NCI-H82 treated with DMSO at 0.1 percent for 48 hours (cell line): ENCODE data around the gene TTLL10.

Source experiments
- DNase-seq: peaks from one replicate; lab custom pipeline; 2025; ENCODE audit not compliant: unreplicated experiment; lab: John Stamatoyannopoulos, UW

TTLL10 gene

GRCh38 chr1:1203561-1204424 lies 30.1 kb downstream of the TTLL10 start:
- no peak for DNase-seq

GRCh38 chr1:1204425-1204920 lies 30.8 kb downstream of the TTLL10 start:
- DNase-seq: no peak

DNA sequence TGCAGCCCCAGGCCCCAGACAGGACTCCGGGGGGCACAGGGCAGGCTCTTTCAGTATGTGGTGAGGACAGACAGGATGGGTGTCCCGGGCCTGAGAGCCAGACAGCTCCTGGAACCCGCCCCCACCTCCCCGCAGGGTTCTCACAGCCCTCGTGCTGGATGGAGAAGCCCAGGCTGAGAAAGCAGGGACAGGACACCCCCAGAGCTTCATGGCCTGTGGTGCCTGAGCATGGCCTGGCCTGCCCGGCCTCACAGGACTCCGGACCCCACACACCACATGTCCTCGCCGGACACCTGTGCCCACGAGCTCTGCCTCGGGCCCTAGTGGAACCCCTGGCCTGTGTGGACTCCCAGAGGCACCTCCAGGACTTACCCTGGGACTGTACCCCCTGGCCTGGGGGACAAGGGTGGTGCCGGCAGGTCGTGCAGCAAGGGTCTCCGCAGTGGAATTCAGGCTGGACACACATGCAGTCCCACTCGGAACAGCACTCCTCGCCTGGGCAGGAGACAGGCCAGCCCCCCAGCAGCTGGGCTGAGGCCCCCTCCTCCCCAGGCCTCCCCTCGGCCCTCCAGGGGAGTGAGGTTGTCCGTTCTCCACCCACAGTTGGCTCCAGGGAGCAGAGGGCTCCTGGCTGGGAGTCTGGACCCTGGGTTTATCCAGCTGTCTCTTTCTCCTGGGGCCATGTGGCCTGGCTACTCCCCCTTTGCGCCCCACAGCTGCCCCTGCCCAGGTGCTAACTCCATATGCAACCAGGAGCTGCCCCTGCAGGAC lies 31.5 kb downstream of the TTLL10 start:
- DNase-seq: no peak

GRCh38 chr1:1205769-1206375 lies 32.2 kb downstream of the TTLL10 start:
- no peak for DNase-seq

DNA sequence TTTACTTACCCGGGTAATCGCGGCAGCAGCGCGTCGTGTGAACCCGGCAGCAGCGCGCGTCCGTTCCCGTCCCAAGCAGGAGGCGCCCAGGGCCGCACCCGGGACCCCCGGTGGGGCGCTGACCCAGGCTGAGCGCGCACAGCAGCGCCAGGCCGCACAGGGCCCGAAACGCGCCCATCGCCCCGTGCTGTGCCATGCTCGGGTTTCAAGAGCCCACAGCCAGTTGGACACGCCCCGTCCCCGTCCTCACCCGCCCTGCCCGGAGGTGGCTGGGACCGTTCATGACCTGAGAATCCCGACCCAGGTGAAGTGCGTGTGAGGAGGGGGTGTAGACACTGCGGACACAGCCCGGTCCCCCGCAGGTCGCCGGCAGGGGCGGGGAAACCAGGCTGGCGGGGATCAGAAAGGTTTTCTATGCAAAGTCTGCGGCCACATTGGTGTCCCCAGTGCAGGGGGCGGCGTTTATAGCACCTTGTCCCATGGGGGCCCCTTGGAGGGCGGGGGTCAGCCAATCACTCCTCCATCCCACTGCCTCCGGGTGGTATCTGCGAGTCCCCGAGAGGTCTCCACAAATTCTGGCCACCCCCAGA lies 32.8 kb downstream of the TTLL10 start, which contains the start of gene TNFRSF18:
Gene TNFRSF18 (minus strand): TSS at position 217 of the 590 bp plus-strand sequence. CDS start 21 bp downstream, at position 196.
- DNase-seq: no peak

GRCh38 chr1:1206966-1207531 lies 33.4 kb downstream of the TTLL10 start:
- no peak for DNase-seq

GRCh38 chr1:1207571-1207892 lies 33.9 kb downstream of the TTLL10 start:
- DNase-seq: no peak

DNA sequence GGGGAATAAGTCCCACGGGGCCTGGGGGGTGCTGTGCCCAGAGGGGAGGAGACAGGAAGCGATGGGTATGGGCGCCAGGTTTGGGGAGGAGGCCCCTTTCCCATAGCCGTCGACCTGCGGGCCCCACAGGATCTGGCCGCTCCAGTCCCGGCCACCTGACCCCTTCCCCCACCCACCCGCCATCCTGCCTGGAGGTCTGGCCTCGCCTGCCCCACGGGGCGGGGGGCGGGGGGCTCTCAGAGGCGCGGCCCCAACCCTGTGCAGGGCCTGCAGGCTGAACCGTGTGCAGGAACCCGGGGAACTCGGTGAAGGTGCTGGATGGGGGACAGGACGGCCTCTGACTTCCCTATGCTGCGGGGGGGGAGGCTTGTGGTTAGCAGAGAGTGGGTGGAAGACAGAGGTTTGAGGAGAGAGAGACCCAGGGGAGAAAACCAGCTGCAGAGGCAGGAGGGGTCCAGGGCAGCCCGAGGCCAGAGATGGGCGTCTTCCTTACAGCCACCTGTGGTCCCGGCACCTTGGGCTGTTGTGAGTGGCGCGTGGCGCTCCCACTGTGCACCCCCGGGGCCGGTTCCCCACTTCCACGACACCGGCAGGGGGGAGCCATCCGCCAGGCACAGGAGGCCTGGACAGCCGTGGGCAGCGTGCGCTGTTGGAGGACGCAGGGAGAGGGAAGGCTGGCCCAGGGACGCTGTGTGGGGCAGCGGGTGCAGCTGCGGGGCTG lies 35.2 kb downstream of the TTLL10 start:
- DNase-seq: no peak

GRCh38 chr1:1210726-1211540 lies 37.3 kb downstream of the TTLL10 start:
- no peak for DNase-seq

DNA sequence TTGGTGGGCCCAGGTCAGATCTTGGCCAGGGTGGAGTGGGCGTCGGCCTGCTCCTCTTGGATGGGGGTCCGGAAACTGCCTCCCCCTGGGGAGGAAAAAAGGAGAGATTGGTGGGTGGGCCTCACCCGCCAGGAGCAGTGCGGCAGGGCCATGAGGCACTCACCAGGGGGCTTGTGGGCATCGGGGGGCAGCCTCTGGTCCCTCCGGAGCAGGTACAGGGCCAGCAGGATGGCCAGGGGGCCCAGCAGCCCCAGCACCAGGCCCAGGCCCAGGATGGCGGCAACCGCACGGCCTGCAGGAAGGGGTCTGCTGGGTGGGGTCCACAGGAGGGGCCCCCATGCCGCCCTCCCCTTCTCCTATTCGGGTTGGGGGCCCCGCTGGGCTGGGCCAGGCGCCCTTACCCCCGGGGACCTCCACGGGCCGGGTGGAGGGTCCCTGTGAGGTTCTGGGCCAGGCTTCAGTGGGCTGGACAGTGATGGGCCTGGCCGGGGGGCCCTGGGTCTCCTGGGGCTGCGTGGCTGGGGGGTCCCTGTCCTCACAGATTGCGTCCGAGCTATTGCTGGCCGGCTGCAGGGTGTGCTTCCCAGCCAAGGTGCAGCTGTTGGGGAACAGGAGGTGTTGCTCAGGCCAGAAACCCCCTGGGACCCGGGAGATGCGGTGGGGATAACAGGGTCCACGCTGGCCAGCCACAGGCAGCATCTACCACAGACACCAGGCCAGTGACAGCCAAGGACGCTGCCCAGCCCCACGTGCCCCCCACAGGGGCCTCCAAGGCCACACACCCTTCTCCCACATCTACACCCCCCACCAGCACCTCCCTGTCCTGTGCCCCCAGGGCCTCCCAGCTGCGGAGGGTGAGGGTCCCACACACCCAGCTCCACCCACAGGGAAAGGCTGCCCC lies 38.1 kb downstream of the TTLL10 start:
- DNase-seq: no peak

DNA sequence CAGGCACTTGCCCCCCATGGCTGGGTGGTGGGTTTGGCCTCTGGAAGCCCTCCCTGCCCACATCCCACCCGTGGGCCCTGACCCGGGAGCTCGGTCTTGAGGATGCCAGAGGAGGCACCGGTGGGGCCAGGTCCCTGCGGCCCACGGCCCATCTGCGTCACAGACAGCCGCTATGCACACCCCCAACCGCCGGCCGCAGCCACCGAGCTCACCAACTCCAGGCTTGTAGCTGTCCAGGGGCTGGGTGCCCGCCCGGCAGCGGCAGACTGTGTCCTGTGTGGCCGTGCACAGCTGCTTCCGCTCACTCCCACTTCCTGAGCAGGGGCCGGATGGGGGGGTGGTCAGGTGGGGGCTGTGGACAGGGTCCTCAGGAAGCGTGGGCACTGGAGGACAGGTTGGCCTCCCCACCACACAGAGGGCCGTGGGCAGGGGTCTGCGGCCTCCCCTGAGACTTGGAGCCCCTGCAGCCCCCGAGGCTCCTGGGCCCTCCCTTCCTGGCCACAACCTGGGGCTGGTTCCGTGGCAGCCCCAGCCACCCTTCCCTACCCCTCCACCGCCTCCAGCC lies 39.2 kb downstream of the TTLL10 start:
- no peak for DNase-seq

DNA sequence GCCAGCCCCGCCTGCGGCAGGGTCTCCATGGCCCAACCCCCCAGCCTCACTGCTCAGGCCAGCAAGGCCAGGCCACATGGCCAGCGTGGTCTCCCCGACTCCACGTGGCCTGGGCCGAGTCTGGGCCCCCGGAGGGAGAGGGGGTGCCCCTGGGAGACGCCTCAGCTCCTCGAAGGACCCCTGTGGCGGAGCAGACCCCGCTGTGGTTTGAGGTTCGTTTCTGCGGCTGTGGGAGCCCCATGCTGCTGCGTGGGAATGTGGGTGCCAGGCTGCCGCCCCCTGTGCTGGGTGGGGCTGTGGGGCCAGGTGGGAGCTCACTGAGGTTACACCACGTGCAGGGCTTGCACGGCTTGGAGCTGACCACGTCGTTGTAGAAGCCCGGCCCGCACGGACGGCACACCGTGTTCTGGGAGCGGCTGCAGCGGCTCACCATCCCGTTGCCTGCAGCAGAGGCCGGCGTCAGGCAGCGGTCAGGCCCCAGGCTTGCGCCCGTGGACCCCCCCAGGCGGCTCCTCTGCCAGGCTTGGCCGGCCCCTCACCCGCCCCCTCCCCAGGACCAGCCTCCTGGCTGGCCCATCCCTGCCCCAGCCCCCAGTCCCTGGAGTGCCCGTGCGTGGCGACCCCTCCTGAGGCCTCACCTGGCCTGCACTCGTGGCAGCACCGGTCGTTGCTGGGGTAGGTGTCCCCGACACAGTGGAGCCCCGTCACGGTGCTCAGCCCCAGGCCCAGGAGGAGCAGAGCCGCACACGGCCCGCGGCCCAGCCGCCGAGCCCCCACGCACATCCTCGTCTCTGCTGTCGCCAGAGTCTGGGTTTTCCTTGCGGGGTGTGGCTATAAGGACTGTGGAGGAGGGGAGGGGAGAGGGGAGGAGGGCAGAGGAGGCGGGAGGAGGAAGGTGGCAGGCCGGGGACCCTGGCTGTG lies 39.9 kb downstream of the TTLL10 start, which contains the start of gene TNFRSF4:
Gene TNFRSF4 (minus strand): TSS at position 809 of the 921 bp plus-strand sequence. CDS start 26 bp downstream, at position 783.
- no peak for DNase-seq

DNA sequence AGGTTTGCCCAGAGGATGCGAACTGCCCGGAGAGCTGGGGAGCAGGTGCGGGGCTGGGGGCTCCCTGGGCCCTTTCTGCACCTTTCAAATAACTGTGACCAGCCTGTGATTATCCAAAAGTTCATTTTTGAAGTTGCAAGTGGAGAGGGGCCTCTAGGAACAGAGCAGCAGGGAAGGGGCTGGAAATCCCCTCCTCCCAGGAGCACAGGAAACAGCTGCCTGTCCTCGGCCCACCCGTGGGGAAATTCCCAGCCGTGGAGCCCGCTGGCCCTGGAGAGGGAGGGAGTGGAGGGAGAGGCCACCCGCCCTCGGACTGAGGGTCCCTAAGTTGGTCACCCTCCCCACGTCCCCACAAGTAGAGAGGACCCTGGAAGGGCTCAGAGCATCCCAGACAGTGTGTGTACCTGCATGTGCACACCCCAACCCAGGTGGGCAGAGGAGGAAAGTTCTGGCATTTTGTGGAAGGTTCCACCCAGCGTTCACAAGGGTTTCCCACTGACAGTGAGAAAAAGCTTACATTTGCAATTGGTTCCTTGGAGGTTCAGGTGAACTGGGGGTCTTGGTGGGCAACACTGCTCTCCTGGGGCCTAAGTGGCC lies 41.5 kb downstream of the TTLL10 start:
- DNase-seq: no peak

- no peak for DNase-seq
These were observed 42.4 kb downstream of the TTLL10 start for GRCh38 chr1:1215881-1216605.

GRCh38 chr1:1216770-1217620 lies 43.3 kb downstream of the TTLL10 start:
- no peak for DNase-seq
